ENCODE results near the gene SLC19A1.
"Not testable (repeated sequence)": the region's sequence is repeated elsewhere in the genome, so short reads cannot be mapped to it uniquely, and the experiment has no call there.

SLC19A1 gene

DNA sequence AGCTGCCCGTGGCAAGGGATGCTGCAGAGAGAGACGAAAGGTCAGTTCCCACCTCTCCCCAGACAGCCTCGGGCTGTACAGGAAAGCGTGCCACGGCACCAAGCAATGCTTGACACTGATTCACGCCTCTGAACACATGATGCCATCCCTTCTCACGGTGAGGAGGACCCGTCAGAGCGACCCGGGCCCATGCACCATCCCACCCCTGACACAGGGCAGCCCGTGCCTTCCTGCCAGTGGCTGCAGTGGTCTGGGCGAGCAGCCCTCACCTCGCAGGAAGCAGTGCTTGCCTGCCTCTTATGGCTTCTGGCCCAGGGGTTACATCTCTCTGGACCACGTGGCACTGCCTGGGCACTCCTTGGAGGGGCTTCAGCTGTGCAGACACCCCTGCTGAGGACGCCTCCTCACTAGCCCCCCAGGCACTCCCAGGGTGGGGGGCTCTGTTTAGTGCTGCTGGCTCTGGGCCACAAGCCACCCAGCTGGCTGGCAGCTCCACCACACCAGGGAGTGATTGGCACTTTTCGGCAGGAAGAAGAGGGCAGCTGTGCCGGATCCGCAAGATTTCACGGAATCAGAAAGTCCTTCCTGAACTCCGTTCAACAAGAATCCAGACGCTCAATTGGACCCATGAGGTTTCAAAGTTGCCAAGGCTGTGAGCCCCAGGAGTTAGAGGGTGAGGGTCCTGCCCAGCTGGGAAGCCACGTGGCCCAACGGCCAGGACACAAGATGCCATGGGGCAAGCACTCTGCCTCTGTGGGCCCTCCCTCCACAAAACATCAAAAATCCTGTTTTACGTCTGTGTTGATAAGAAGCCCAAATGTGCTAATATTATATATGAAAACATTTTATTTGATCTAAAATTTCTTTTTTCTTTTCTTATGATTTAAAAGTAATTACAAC lies 34.8 kb upstream of the SLC19A1 start:
- no peak for DNase-seq (ENCODE audit: low read depth)

GRCh38 chr21:45575993-45576837 lies 34.0 kb upstream of the SLC19A1 start:
- DNase-seq (ENCODE audit: low read depth) = no peak

DNA sequence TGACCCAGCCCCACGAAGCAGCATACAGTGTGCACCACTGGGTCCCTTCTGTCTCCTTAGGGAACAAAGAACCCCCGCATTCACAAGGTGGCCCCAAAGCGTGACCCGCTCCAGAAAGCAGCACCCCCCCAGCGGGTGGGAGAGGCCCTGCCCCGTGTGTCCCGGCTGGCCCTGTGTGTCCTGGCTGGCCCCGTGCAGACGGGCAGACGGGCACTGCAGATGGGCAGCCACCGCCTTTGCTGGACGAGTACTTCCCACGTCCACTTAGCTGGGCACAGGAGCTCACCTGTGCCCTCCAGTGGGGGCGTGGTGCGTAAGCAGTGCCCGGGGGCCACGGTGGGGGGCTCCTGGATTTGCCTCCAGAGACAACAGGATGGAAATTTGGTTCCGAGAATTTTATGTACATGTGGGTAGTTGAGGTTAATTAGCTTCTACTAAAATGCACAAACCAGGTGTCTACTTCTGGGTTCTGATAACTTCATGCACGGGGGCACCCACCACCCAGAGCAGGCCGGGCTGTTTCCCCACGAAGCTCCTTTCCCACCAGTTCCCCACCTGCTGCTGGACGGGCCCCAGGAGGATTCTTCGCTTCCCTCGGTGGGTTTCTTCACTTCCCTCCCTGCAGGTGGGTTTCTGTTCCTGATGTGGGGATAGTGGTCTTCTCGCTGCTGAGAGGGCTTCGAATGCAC lies 33.2 kb upstream of the SLC19A1 start:
- no peak for DNase-seq (ENCODE audit: low read depth)

DNA sequence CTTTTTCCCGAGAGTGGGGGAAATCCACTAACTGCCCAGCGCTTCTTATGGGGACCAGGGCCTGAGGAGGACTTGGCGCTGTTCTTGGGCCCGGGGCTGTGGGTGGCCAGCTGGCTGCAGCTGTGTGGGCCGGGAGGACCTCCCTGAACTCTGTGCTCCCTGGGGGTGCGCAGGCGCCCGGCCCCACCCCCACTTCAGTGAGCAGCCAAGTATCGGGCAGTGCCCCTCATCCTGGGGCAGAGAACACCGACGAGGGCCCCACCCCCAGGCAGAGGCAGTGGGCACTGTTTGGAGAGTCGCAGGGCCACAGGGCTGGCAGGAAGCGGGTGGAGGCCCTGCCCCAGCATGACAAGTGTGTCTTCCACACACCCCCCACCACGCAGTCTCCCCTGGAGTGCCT lies 32.5 kb upstream of the SLC19A1 start:
- no peak for DNase-seq (ENCODE audit: low read depth)

- no peak for DNase-seq (ENCODE audit: low read depth)
These were observed 31.9 kb upstream of the SLC19A1 start for GRCh38 chr21:45574081-45574501.

DNA sequence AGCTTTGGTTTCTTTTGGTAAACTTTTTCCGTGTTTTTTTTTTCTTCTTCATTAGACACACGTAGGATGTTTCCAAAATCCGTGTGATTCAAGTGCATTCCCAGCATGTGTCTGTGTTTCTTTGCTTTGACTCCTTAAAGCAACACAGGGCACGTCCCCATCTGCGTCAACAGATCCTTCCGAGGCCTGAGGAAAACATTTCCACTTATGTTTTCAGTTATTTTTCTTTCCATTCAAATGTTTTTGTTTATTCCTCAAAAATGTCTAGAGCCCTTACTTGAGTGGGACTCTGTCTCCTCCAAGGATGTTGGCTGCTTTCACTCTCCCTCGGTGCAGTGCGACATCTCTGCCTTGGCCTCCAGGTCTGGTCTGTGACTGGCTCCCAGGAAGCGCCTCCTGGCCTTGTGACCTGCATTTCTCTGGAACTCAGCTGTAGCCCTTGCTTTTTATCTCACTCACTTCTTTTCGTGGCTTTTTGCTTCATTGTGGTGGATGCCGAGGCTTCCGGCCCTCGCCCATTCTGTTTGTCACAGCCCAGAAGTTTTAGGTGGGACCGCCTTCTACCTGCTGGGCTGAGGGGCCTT lies 31.3 kb upstream of the SLC19A1 start:
- DNase-seq (ENCODE audit: low read depth) = no peak

DNA sequence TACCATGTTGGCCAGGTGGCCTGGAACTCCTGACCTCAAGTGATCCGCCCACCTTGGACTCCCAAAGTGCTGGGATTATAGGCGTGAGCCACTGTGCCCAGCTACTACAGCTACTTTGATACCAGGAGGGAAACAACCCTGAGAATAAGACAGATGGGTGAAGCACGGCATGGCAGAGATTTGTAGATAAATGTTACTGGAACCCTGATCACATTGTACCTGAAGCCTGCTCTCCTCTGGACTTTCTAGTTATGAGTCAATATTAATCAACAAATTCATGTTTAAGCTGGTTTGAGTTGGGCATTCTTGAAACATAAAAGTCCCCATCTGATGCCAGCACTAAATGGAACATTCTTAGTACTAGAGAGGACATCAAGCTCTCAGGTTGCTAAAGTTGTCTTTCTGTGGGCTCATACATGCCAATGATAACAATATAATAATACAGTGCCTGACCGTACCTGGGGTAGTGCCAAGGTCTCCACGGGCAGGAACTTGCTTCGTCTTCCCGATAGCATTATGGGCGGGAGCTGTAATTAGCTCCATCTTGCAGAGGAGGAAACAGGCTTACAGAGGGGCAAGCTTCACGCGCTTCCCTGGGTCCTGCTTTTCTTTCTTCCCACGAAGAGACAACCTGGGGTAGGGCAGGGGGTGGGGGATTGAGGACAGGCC lies 30.7 kb upstream of the SLC19A1 start:
- DNase-seq (ENCODE audit: low read depth) = no peak

DNA sequence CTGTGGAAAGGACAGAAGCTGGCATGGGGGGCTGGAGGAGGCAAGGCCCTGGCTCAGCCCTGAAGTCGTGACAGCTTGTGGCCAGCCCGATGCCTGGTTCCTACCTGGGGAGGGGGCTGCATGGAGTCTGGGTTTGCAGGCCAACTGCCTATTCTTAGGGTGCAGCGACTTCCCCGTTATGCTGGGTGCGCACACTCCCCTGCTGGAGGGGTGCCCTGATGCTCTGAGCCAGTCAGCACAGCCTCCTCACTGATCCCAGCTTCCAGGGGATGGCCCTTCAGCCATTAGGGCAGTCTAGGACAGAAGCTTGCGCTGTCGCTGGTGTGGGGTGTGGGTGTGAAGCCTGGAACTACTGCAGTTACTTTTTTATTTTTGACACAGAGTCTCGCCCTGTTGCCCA lies 30.0 kb upstream of the SLC19A1 start:
- DNase-seq (ENCODE audit: low read depth) = no peak

DNA sequence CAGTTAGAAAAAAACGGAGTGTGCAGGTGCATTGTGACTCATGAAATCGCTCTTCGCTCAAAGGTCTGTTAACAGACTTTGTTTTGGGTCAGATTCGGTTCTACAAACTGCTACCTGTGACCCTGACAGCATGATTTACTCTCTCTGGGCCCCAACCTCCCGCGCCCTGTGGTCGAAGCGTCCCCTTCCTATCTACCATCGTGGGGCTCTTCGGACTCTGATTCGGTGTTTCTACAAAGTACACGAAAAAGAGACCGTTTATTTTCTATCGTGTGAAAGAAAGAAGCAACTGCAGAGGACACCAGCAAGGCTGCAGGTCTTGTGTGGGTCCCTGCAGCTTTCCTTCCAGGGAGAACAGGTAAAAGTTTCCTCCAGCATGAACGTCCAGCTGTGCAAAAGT lies 29.4 kb upstream of the SLC19A1 start:
- DNase-seq (ENCODE audit: low read depth) = no peak

- DNase-seq (ENCODE audit: low read depth) = no peak
These were observed 28.8 kb upstream of the SLC19A1 start for GRCh38 chr21:45570826-45571601.

GRCh38 chr21:45570071-45570470 lies 27.8 kb upstream of the SLC19A1 start:
- no peak for DNase-seq (ENCODE audit: low read depth)

DNA sequence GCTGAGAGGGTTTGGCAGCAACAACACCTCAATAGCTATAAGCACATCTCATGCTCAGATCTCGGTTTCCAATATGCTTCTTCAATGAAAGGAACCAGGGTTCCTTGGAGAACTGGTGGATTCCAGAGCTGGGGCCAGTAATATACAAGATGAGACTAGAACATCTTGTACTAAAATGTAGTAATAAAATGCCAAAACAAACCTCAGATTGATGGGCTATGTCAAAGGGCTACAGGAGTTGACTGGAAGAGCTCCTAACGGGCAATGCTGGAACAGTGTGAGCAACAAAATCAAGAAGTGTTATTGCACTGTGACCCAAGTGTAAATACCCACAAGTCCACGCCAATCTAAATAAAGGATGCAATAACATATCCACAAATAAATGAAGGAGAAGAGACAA lies 26.1 kb upstream of the SLC19A1 start:
- DNase-seq (ENCODE audit: low read depth) = no peak

- DNase-seq (ENCODE audit: low read depth) = not testable (repeated sequence)
These were observed 21.9 kb upstream of the SLC19A1 start for GRCh38 chr21:45564137-45564536.

DNA sequence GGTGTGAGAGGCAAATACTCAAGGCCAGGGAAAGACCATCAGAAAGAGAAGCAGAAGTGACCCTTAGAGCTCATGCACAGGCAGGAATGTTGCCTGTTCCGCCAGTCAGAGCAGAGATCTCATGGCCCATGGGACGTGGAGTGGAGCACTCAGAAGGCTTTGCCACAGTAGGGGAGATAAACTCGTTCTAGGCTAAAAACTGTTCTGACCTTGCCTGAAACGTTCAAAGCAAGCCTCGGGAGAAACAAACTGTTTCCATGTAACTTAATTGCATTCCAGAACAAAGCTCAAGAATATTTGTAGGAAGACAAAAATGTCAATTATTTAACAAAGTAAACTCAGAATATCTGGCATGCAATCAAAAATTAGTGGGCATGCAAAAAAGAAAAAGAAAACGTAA lies 20.7 kb upstream of the SLC19A1 start:
- DNase-seq (ENCODE audit: low read depth) = no peak

- DNase-seq (ENCODE audit: low read depth) = no peak
These were observed 20.2 kb upstream of the SLC19A1 start for GRCh38 chr21:45562402-45562801.

GRCh38 chr21:45561241-45561640 lies 19.0 kb upstream of the SLC19A1 start:
- DNase-seq (ENCODE audit: low read depth) = not testable (repeated sequence)

GRCh38 chr21:45560106-45561021 lies 18.1 kb upstream of the SLC19A1 start:
- no peak for DNase-seq (ENCODE audit: low read depth)

GRCh38 chr21:45559216-45560105 lies 17.2 kb upstream of the SLC19A1 start:
- no peak for DNase-seq (ENCODE audit: low read depth)
